Suprapubic skin (tissue), 4 donors: Measurements from ENCODE around the gene TCERG1L.

Experiments
- POLR2A ChIP-seq, 2 donors: fragments of 450-650 bp; IDR thresholded peaks; one replicate each; pipeline ENCODE4 v1.6.1; 2017; ENCODE audit warnings: antibody characterized with exemption in 2 of 2, mild to moderate bottlenecking in 2 of 2, moderate library complexity in 2 of 2
- POLR2AphosphoS5 ChIP-seq, 3 donors: sonication (generic); formaldehyde crosslinking; IDR thresholded peaks; one replicate each; pipeline ENCODE4 v1.6.1; 2017; ENCODE audit warnings: antibody characterized with exemption in 3 of 3

- no peak for TF ChIP-seq POLR2AphosphoS5 (IDR thresholded peaks at IDR 0.05)
- TF ChIP-seq POLR2A (IDR thresholded peaks at IDR 0.05) = no peak
Measured at GRCh38 chr10:131277969-131278368, 33.6 kb downstream of the TCERG1L start.
